GM23338 (cell line): ENCODE measurements around the gene TMEM163.

Source experiments
- CTCF ChIP-seq, 2 experiments: fragments of 200-600 bp in 1 of 2; sonication (generic) in 1 of 2; conservative IDR thresholded peaks; 2 replicates each; pipeline versions ENCODE4 v1.5.1 to v1.6.1; 2016 to 2017; ENCODE audit warnings: antibody characterized with exemption in 2 of 2, low read depth in 2 of 2, mild to moderate bottlenecking in 2 of 2, moderate library complexity in 1 of 2
- EZH2 ChIP-seq: fragments of 200-600 bp; sonication (generic); IDR thresholded peaks from one replicate; pipeline ENCODE4 v1.8.0; 2017; ENCODE audit warnings: antibody characterized with exemption, mild to moderate bottlenecking, low read depth; ENCODE audit not compliant: unreplicated experiment
- EZH2phosphoT487 ChIP-seq: fragments of 200-600 bp; sonication (generic); IDR thresholded peaks from one replicate; pipeline ENCODE4 v1.8.1; 2018; ENCODE audit warnings: antibody characterized with exemption; ENCODE audit not compliant: unreplicated experiment
- TF ChIP-seq, protein P1 (sequence below): IDR thresholded peaks from one replicate; pipeline ENCODE4 v1.6.1; 2018; ENCODE audit warnings: antibody characterized with exemption; ENCODE audit not compliant: unreplicated experiment

DNA sequence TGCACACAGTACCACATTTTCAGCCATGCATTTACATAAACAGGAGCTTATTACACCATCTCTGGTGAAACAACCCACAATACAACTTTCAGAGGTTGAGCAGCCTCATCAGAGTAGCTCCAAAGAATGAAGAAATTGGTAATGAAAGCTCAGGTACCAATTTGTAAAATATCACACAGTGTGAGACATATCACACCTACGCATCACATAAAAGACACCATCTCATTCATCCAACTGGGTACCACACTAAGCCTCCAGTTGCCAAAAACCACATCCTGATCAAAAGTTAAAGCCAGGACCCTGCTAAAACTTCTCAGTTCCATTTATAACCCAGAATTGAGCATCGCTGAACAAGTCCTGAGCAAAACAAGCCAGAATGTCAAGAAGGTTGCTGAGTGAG is 4.6 kb downstream of the TMEM163 start:
- no peak for TF ChIP-seq CTCF (conservative IDR thresholded peaks at IDR 0.05; ENCODE audit: low read depth in 2 of 2)
- no peak for TF ChIP-seq EZH2phosphoT487
- no peak for TF ChIP-seq EZH2
- TF ChIP-seq, protein P1, sequence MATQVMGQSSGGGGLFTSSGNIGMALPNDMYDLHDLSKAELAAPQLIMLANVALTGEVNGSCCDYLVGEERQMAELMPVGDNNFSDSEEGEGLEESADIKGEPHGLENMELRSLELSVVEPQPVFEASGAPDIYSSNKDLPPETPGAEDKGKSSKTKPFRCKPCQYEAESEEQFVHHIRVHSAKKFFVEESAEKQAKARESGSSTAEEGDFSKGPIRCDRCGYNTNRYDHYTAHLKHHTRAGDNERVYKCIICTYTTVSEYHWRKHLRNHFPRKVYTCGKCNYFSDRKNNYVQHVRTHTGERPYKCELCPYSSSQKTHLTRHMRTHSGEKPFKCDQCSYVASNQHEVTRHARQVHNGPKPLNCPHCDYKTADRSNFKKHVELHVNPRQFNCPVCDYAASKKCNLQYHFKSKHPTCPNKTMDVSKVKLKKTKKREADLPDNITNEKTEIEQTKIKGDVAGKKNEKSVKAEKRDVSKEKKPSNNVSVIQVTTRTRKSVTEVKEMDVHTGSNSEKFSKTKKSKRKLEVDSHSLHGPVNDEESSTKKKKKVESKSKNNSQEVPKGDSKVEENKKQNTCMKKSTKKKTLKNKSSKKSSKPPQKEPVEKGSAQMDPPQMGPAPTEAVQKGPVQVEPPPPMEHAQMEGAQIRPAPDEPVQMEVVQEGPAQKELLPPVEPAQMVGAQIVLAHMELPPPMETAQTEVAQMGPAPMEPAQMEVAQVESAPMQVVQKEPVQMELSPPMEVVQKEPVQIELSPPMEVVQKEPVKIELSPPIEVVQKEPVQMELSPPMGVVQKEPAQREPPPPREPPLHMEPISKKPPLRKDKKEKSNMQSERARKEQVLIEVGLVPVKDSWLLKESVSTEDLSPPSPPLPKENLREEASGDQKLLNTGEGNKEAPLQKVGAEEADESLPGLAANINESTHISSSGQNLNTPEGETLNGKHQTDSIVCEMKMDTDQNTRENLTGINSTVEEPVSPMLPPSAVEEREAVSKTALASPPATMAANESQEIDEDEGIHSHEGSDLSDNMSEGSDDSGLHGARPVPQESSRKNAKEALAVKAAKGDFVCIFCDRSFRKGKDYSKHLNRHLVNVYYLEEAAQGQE, result no peak
